Skeletal muscle tissue (tissue), 4 donors: ENCODE data around the gene KY. TPM values are rescaled to one million over a fixed set of nuclear protein-coding genes. Genes with fewer than 3 reads are reported as not detected.
"Not testable (repeated sequence)": the region's sequence is repeated elsewhere in the genome, so short reads cannot be mapped to it uniquely, and the experiment has no call there.

ENCODE experiments used
- H3K27ac ChIP-seq: one replicate; pipeline ENCODE4 v1.7.0; 2013; ENCODE audit warnings: mild to moderate bottlenecking, low read depth, low read length, inconsistent platforms
- H3K27me3 ChIP-seq, 3 donors: one replicate each; pipeline ENCODE4 v1.7.0; 2013; ENCODE audit warnings: low read length in 3 of 3; ENCODE audit not compliant: control insufficient read depth in 3 of 3, insufficient read depth in 3 of 3
- H3K36me3 ChIP-seq, 3 donors: one replicate each; pipeline ENCODE4 v1.7.0; 2013; ENCODE audit warnings: low read length in 3 of 3; ENCODE audit not compliant: control insufficient read depth in 3 of 3, insufficient read depth in 3 of 3
- H3K4me1 ChIP-seq, 3 donors: one replicate each; pipeline ENCODE4 v1.7.0; 2013; ENCODE audit warnings: low read length in 3 of 3, mild to moderate bottlenecking in 3 of 3; ENCODE audit not compliant: control insufficient read depth in 3 of 3, insufficient read depth in 3 of 3
- H3K4me3 ChIP-seq, 3 donors: one replicate each; pipeline ENCODE4 v1.7.0; 2013; ENCODE audit warnings: low read length in 3 of 3
- H3K9ac ChIP-seq, 3 donors: one replicate each; pipeline ENCODE4 v1.7.0; 2013; ENCODE audit warnings: low read length in 3 of 3, mild to moderate bottlenecking in 3 of 3, moderate library complexity in 2 of 3, low read depth in 1 of 3
- H3K9me3 ChIP-seq, 3 donors: one replicate each; pipeline ENCODE4 v1.7.0; 2013; ENCODE audit warnings: low read length in 3 of 3; ENCODE audit not compliant: control insufficient read depth in 3 of 3
- total RNA-seq: library from RNA; depleted of rRNA; stranded (reverse); fragments of >200 nt; gene quantifications from one replicate; pipeline ENCODE4 v1.2.3, GENCODE V29; 2014
- donor health status: Osteomylitis.

KY gene
- total RNA-seq, 1 donor from 2014 or later, result 61.6 TPM

- Histone ChIP-seq H3K9me3 (no peaks in the 10 kb centered on the region), H3K9ac (no peak overlapping the region), H3K4me1 (no peaks in the 10 kb centered on the region), H3K4me3 (no peak overlapping the region), H3K36me3 (no peaks in the 10 kb centered on the region), H3K27me3 (no peaks in the 10 kb centered on the region), H3K27ac (no peak overlapping the region)
Observed at GRCh38 chr3:134594331-134594741, 56.5 kb downstream of the KY start.

GRCh38 chr3:134592806-134593205, 58.0 kb downstream of the KY start:
- Histone ChIP-seq H3K9ac (no peak overlapping the region), H3K36me3 (no peaks in the 10 kb centered on the region), H3K27me3 (no peaks in the 10 kb centered on the region), H3K27ac (no peak overlapping the region), H3K9me3 (no peaks in the 10 kb centered on the region), H3K4me1 (no peaks in the 10 kb centered on the region), H3K4me3 (no peak overlapping the region)

GRCh38 chr3:134590766-134591165, 60.1 kb downstream of the KY start:
- Histone ChIP-seq H3K4me3 (no peak overlapping the region), H3K9ac (no peak overlapping the region), H3K4me1 (no peaks in the 10 kb centered on the region), H3K27ac (no peak overlapping the region), H3K27me3 (no peaks in the 10 kb centered on the region), H3K9me3 (no peaks in the 10 kb centered on the region), H3K36me3 (no peaks in the 10 kb centered on the region)

GRCh38 chr3:134579141-134579665, 71.6 kb downstream of the KY start:
- Histone ChIP-seq H3K27ac (no peak overlapping the region), H3K4me1 (no peaks in the 10 kb centered on the region), H3K4me3 (no peak overlapping the region), H3K9me3 (no peaks in the 10 kb centered on the region), H3K36me3 (peaks cover 0 to 2% (median 0%) of the 10 kb centered on the region in 3 donors), H3K27me3 (no peaks in the 10 kb centered on the region), H3K9ac (no peak overlapping the region)

GRCh38 chr3:134576831-134577230, 74.0 kb downstream of the KY start:
- Histone ChIP-seq H3K27me3 (no peaks in the 10 kb centered on the region), H3K4me3 (no peak overlapping the region), H3K27ac (no peak overlapping the region), H3K9me3 (peaks cover 0 to 2% (median 0%) of the 10 kb centered on the region in 3 donors), H3K9ac (no peak overlapping the region), H3K4me1 (no peaks in the 10 kb centered on the region), H3K36me3 (peaks cover 0 to 2% (median 0%) of the 10 kb centered on the region in 3 donors)

- H3K9ac ChIP-seq, result no peak overlapping the region
- no peak overlapping the region for H3K27ac ChIP-seq
- no peaks in the 10 kb centered on the region for H3K27me3 ChIP-seq
- H3K4me1 ChIP-seq, result no peaks in the 10 kb centered on the region
- H3K9me3 ChIP-seq, result peaks cover 0 to 2% (median 0%) of the 10 kb centered on the region in 3 donors
- peaks cover 0 to 2% (median 0%) of the 10 kb centered on the region in 3 donors for H3K36me3 ChIP-seq
- no peak overlapping the region for H3K4me3 ChIP-seq
Observed at GRCh38 chr3:134576426-134576825, 74.4 kb downstream of the KY start.

- not testable (repeated sequence) for H3K36me3 ChIP-seq, H3K4me1 ChIP-seq, H3K9ac ChIP-seq, H3K4me3 ChIP-seq, H3K27me3 ChIP-seq, H3K27ac ChIP-seq, H3K9me3 ChIP-seq
Observed at GRCh38 chr3:134569899-134570298, 80.9 kb downstream of the KY start.

- no peak overlapping the region for H3K27ac ChIP-seq
- H3K9ac ChIP-seq, result no peak overlapping the region
- H3K36me3 ChIP-seq, result peaks cover 0 to 4% (median 4%) of the 10 kb centered on the region in 3 donors
- no peaks in the 10 kb centered on the region for H3K4me1 ChIP-seq
- no peaks in the 10 kb centered on the region for H3K27me3 ChIP-seq
- peaks cover 0 to 3% (median under 1%) of the 10 kb centered on the region in 3 donors for H3K9me3 ChIP-seq
- H3K4me3 ChIP-seq, result no peak overlapping the region
Observed at GRCh38 chr3:134568790-134569189, 82.0 kb downstream of the KY start.

GRCh38 chr3:134567605-134568004, 83.2 kb downstream of the KY start:
- Histone ChIP-seq H3K9me3 (peaks cover 0 to 3% (median 0%) of the 10 kb centered on the region in 3 donors), H3K27me3 (no peaks in the 10 kb centered on the region), H3K9ac (no peak overlapping the region)

GRCh38 chr3:134564991-134565390, 85.8 kb downstream of the KY start:
- Histone ChIP-seq H3K4me3 (no peak overlapping the region), H3K9me3 (peaks cover 0 to 3% (median 0%) of the 10 kb centered on the region in 3 donors), H3K9ac (no peak overlapping the region), H3K27ac (no peak overlapping the region), H3K4me1 (no peaks in the 10 kb centered on the region), H3K27me3 (no peaks in the 10 kb centered on the region), H3K36me3 (peaks cover 4 to 22% (median 22%) of the 10 kb centered on the region in 3 donors)

More at GRCh38 chr3:134567605-134568004, 83.2 kb downstream of the KY start:
- Histone ChIP-seq H3K4me1 (no peaks in the 10 kb centered on the region), H3K4me3 (no peak overlapping the region), H3K36me3 (peaks cover 0 to 11% (median 8%) of the 10 kb centered on the region in 3 donors), H3K27ac (no peak overlapping the region)
